H7 (cell line): ENCODE measurements around the gene FLT1. TPM values are rescaled to one million over a fixed set of nuclear protein-coding genes. Genes with fewer than 3 reads are reported as not detected.

Source experiments
- DNase-seq: peaks from one replicate; pipeline ENCODE4 v3.0.0; 2012
- H3K27me3 ChIP-seq: 2 replicates; pipeline ENCODE4 v1.6.0; 2011; ENCODE audit warnings: mild to moderate bottlenecking, low read length; ENCODE audit not compliant: control insufficient read depth, insufficient read depth
- H3K36me3 ChIP-seq: replicated peaks from 2 replicates; pipeline ENCODE4 v1.5.1; 2011; ENCODE audit warnings: low read length; ENCODE audit not compliant: control insufficient read depth, insufficient read depth
- H3K4me3 ChIP-seq: 2 replicates; pipeline ENCODE4 v1.5.1; 2011; ENCODE audit warnings: low read depth, mild to moderate bottlenecking, control low read depth, low read length, moderate library complexity; ENCODE audit not compliant: insufficient read depth
- total RNA-seq: library from RNA; depleted of rRNA; stranded (reverse); fragments of >200 nt; shearing (Covaris generic); gene quantifications from 2 replicates; pipeline ENCODE4 v1.2.3, GENCODE V29; 2014

The FLT1 gene
- total RNA-seq, 1 experiment from 2014 or later, result 55.3 TPM

DNA sequence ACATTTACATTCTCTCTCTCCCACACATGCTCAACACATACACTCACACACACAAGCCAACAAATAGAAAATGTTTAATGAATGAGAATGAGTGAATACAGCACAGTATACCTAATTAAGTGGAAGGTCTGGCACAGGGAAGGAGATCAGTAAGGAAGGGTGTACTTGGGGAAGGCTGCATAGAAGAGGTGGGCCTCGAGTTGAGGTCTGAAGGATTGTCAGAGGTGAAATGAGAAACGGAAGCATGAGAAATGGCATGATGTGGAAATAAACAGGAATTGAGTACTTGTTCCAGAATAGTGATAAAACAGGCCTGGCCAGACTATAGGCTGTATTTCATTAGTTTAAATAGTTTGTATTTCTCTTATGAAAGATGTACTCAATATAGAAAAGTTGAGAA is 136.2 kb downstream of the FLT1 start:
- Histone ChIP-seq H3K27me3 (no peaks in the 10 kb centered on the region), H3K36me3 (no peaks in the 10 kb centered on the region; the same call in 1 of the 2 replicates), H3K4me3 (no peak overlapping the region)
- no peak for DNase-seq

- Histone ChIP-seq H3K36me3 (no peaks in the 10 kb centered on the region; the same call in 1 of the 2 replicates), H3K27me3 (no peaks in the 10 kb centered on the region), H3K4me3 (no peak overlapping the region)
- DNase-seq, result no peak
Observed at GRCh38 chr13:28357911-28358433, 137.0 kb downstream of the FLT1 start.

DNA sequence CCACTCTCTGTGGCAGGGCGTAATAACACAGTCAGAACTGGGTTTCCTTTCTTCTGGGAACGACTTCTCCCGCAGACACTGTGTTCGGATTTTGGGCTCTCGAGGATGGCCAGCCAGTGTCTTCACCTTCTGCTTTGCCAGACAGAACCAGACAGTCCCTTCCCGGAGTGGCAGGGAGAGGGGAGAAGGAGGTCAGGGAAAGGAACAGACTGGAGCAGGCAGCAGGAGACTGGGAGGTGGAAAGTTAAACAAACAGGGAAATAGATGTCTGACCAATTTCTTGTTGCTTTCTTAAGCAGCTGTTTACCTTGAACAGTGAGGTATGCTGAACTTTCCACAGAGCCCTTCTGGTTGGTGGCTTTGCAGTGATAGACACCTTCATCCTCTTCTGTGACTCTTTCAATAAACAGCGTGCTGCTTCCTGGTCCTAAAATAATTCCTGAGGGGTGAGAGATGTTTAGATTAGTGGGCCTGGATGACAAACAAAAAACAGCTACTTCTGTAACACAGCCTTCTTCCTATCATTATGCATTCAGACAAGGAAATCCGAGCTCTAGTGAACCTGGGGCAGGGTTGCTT is 137.6 kb downstream of the FLT1 start:
- no peak for DNase-seq
- no peaks in the 10 kb centered on the region for H3K27me3 ChIP-seq
- H3K4me3 ChIP-seq, result no peak overlapping the region
- no peaks in the 10 kb centered on the region; the same call in 1 of the 2 replicates for H3K36me3 ChIP-seq

DNA sequence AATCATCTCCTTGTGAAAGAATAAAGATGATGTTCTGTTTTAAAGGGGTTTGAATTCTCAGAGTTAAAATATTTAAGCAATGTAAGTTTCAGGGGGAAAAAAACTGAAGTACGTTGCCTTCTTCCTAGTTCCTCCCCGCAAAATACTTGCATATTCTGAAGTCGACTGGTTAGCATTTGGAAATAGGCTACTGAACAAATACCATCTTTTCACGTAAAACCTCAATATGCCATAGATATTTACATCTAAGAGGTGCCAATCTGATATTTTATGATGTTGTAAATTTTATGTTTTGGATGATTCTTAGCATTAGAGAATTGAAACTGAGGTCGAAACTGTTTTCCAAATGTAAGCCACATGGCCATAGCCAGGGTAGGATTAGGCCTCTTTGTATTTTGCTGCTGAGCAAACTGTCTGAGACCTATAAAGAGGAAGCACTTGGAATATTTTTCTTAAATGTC is 138.3 kb downstream of the FLT1 start:
- DNase-seq, result no peak
- no peak overlapping the region for H3K4me3 ChIP-seq
- H3K27me3 ChIP-seq, result no peaks in the 10 kb centered on the region
- no peaks in the 10 kb centered on the region; the same call in 1 of the 2 replicates for H3K36me3 ChIP-seq

DNA sequence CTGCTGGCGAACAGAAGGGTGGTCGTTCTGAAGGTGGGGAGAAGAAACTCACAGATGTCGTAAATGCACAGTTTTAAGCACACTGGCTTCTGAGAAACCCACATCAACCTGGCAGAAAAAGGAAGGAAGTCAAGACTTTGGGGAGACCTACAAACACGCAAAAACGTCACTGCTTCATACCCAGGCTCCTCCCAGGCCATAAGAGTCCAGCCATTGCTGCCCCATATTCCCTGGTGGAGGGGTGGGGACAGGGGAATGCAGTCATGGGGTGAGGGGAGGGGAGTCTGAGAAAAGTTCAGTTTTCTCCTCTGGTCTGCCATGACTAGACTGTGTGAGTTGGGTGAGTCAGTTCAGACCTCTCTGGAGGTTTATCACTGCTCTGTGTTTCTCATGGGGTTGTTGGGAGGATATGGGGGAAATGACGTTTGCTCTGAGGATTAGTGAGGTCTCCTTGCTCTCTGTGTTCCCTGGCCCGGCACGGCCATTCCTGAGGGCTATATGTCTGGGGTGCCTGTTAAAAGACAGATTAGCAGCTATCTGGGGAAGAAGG is 139.0 kb downstream of the FLT1 start:
- H3K4me3 ChIP-seq, result no peak overlapping the region
- H3K27me3 ChIP-seq, result no peaks in the 10 kb centered on the region
- DNase-seq, result no peak

GRCh38 chr13:28355046-28355821 is 139.7 kb downstream of the FLT1 start:
- no peaks in the 10 kb centered on the region for H3K27me3 ChIP-seq
- DNase-seq, result no peak
- H3K4me3 ChIP-seq, result no peak overlapping the region
- H3K36me3 ChIP-seq, result no peaks in the 10 kb centered on the region; the same call in 1 of the 2 replicates

More for the DNA sequence above, 139.0 kb downstream of the FLT1 start:
- no peaks in the 10 kb centered on the region; the same call in 1 of the 2 replicates for H3K36me3 ChIP-seq

DNA sequence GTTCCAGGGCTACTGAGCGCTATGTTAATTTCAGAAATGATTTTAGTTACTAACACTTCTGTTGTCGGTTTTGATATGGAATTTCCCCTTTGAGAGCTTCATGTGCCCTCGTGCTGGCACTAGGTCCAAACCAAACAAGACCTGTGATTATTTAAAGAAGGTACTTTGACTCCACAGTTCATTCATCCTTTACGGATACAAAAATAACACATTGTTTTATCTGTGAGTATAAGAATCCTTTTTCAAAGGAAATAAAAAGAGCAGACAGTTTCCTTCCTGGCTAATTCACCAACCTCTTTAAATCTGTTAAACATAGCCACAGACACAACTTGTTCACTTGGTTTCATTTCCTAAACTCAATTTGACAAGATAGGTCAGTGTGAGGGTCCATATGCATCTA is 141.2 kb downstream of the FLT1 start:
- H3K4me3 ChIP-seq, result no peak overlapping the region
- DNase-seq, result no peak

DNA sequence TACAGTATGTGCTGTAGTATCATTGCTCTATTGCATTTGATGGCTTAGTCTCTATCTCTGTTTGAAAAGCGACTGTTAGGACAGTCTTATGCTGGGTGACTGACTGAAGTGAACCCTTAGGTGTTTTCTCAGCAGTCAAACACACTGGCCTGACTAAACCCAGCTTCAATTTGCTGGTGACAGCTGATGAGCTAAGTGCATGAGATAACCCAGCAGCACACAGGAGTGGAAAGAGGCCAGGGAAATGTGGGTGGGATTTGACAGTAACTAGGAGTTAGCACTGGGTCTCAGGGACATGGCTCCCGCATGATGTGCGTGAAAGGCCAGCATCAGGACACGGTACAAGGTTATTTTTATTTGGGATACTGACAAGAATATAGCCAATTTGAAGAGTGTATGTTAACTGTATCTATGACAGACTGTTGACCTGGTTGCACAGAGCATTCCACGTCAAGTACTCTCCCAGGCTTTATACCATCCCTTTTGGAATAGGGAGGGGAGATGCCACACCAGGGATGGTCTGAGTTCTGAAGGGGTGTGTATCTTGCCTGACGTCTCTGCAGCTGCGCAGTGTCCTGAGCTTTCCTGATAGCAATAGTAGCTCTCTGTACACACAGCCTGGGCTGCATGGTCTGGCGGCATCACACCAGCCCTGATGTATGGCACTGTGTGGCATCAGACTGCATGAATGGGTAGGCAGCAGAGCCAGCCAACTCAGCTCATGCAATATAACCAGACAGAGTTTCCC is 144.8 kb downstream of the FLT1 start:
- no peaks in the 10 kb centered on the region for H3K36me3 ChIP-seq
- DNase-seq, result no peak
- H3K4me3 ChIP-seq, result no peak overlapping the region
- no peaks in the 10 kb centered on the region for H3K27me3 ChIP-seq

More for the DNA sequence above, 141.2 kb downstream of the FLT1 start:
- H3K36me3 ChIP-seq, result no peaks in the 10 kb centered on the region; the same call in 1 of the 2 replicates
- H3K27me3 ChIP-seq, result no peaks in the 10 kb centered on the region

GRCh38 chr13:28349371-28349770 is 145.6 kb downstream of the FLT1 start:
- no peaks in the 10 kb centered on the region for H3K36me3 ChIP-seq
- DNase-seq, result no peak
- H3K27me3 ChIP-seq, result no peaks in the 10 kb centered on the region
- no peak overlapping the region for H3K4me3 ChIP-seq

DNA sequence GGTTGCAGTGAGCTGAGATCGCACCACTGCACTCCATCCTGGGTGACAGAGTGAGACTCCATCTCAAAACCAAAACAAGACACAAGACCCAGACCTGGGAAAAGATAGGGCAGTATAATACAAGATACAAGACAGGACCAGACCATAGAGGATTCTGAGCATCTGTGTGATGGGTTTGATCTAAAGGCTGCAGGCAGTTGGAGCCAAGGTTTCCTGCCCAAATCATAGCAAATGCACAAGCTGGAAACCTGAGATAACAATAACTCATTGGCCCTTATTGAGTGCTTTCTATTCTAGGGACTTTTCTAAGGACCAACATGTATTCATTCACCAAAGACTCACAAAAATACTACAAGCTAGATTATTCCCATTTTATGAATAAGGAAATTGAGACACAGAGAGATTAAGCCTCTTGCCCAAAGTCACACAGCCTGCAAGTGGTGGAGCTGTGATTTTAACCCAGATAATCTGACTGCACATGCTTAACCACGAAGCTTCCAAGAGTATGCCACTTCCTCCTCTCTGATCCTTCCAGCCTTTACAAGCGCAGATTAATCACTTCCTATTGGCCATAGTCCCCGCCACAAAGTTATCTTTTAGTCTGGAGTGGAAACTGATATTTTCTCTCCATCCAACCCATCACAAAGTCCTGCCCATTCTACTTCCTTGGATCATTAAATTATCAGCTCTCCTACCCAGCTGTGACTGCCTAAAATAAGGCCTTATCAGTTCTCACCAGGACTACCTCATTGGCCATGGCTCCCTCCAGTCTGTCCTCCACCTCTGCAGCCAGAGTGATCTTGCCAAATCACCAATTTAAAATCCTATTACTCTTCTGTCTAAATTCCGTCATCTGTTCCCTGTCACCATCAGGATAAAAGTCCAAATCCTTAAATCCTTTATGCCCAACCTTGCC is 147.2 kb downstream of the FLT1 start:
- DNase-seq, result no peak
- no peaks in the 10 kb centered on the region for H3K27me3 ChIP-seq
- no peaks in the 10 kb centered on the region for H3K36me3 ChIP-seq
- H3K4me3 ChIP-seq, result no peak overlapping the region

DNA sequence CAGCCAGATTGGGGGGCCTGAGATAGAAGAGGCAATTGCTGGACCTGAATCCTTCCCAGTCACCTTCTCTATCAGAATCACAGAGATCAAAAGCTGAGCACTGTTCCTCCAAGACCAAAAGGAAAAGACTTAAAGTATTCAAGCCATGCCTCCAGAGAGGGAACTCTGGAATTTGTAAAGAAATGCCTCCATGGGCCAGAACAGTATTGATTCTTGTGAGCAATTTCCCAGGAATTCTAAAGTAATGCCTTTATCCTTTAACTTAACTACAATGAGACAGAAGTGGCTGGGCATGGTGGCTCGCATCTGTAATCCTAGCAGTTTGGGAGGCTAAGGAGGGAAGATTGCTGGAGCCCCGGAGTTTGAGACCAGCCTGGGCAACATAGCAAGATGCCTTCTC is 148.8 kb downstream of the FLT1 start:
- H3K36me3 ChIP-seq, result no peaks in the 10 kb centered on the region
- DNase-seq, result no peak
- no peaks in the 10 kb centered on the region for H3K27me3 ChIP-seq
- no peak overlapping the region for H3K4me3 ChIP-seq

- H3K4me3 ChIP-seq, result no peak overlapping the region
- no peaks in the 10 kb centered on the region for H3K27me3 ChIP-seq
- DNase-seq, result no peak
- H3K36me3 ChIP-seq, result no peaks in the 10 kb centered on the region
Observed at GRCh38 chr13:28344163-28344562, 150.8 kb downstream of the FLT1 start.

DNA sequence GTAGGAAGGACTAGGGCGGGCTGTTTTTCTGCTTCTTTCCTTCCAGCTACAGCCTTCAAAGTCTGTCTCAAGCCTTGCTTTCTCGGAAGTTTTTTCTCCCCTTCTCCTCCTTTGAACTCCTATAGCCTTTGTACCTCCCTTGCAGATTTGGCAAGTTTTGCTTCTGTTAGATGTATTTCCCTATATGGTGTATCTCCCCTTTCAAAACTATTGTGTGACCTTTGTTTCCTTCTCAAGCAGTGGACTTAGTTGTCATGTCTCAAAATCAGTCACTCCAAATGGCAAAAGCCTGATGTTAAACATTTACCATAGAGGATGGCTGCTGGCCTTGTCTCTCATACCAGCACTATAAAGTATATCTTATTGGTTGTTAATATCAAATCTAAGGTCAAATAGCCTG is 152.7 kb downstream of the FLT1 start:
- H3K4me3 ChIP-seq, result no peak overlapping the region
- H3K27me3 ChIP-seq, result no peaks in the 10 kb centered on the region
- DNase-seq, result no peak
- H3K36me3 ChIP-seq, result peaks cover 4% of the 10 kb centered on the region
